ENCODE measurements around the gene CRACR2B. TPM values are rescaled to one million over a fixed set of nuclear protein-coding genes. Genes with fewer than 3 reads are reported as not detected.

The CRACR2B gene
- total and polyA plus RNA-seq, 2 of the 13 experiments (the other 11 are each of a cell fraction or from before 2014, with no cell fraction given) = 14.9 to 21.0 TPM

GRCh38 chr11:844693-845644 lies 17.2 kb downstream of the CRACR2B start (continued):
- no peak for TF ChIP-seq GATA4 (IDR thresholded peaks at IDR 0.05; ENCODE audit: borderline replicate concordance, low read depth)
- TF ChIP-seq ZEB1 (IDR thresholded peaks at IDR 0.05; ENCODE audit: insufficient replicate concordance, low read depth) = no peak
- no peak for TF ChIP-seq HMGA1 (CRISPR knock-in tag; conservative IDR thresholded peaks at IDR 0.05)
- TF ChIP-seq CBX5 (CRISPR knock-in tag; IDR thresholded peaks at IDR 0.05; ENCODE audit: borderline replicate concordance) = peak; percentile 40; the same call in 1 of the 2 replicates
- no peak for TF ChIP-seq FUBP1 (CRISPR knock-in tag; IDR thresholded peaks at IDR 0.05; ENCODE audit: borderline replicate concordance)
- no peak; the same call in 1 of the 2 replicates for TF ChIP-seq ETV5 (CRISPR knock-in tag; IDR thresholded peaks at IDR 0.05; ENCODE audit: borderline replicate concordance)
- TF ChIP-seq FOXO1 (CRISPR knock-in tag; IDR thresholded peaks at IDR 0.05) = no peak
- peak; percentile 94; the same call in 1 of the 2 replicates for TF ChIP-seq AKAP8 (CRISPR knock-in tag; IDR thresholded peaks at IDR 0.05)
- TF ChIP-seq IKZF5 (CRISPR knock-in tag; IDR thresholded peaks at IDR 0.05) = 0 out of 2 replicates have a peak, but pooled peaks have one; percentile 58
- no peak for TF ChIP-seq ZFP82 (CRISPR knock-in tag; IDR thresholded peaks at IDR 0.05; ENCODE audit: borderline replicate concordance)
- TF ChIP-seq ZNF562 (CRISPR knock-in tag; IDR thresholded peaks at IDR 0.05; ENCODE audit: borderline replicate concordance) = no peak
- no peak for TF ChIP-seq ZNF563 (CRISPR knock-in tag; IDR thresholded peaks at IDR 0.05)
- TF ChIP-seq ZNF121 (CRISPR knock-in tag; IDR thresholded peaks at IDR 0.05) = no peak
- 0 out of 2 replicates have a peak, but pooled peaks have one; percentile 20 for TF ChIP-seq ZNF430 (CRISPR knock-in tag; IDR thresholded peaks at IDR 0.05)
- TF ChIP-seq SNAPC2 (CRISPR knock-in tag; IDR thresholded peaks at IDR 0.05) = 0 out of 2 replicates have a peak, but pooled peaks have one; percentile 55
- no peak for TF ChIP-seq ZNF256 (CRISPR knock-in tag; conservative IDR thresholded peaks at IDR 0.05)
- no peak for TF ChIP-seq ZBTB8A (CRISPR knock-in tag; IDR thresholded peaks at IDR 0.05; ENCODE audit: borderline replicate concordance, low read depth)
- TF ChIP-seq ZBTB7B (CRISPR knock-in tag; IDR thresholded peaks at IDR 0.05) = peak; percentile 62; the same call in 1 of the 2 replicates
- TF ChIP-seq ZNF468 (CRISPR knock-in tag; IDR thresholded peaks at IDR 0.05) = no peak
- peak; percentile 41; the same call in 1 of the 2 replicates for TF ChIP-seq PHF20 (CRISPR knock-in tag; IDR thresholded peaks at IDR 0.05)
- no peak for TF ChIP-seq CENPX (CRISPR knock-in tag; IDR thresholded peaks at IDR 0.05)
- no peak for TF ChIP-seq NFYB (CRISPR knock-in tag; IDR thresholded peaks at IDR 0.05)
- TF ChIP-seq ZNF619 (CRISPR knock-in tag; IDR thresholded peaks at IDR 0.05) = no peak
- no peak for TF ChIP-seq SOX6 (IDR thresholded peaks at IDR 0.05)
- peak; percentile 11; the same call in 1 of the 2 replicates for TF ChIP-seq SOX6 (CRISPR knock-in tag; IDR thresholded peaks at IDR 0.05)
- peak; percentile 78 for TF ChIP-seq RFX3 (CRISPR knock-in tag; IDR thresholded peaks at IDR 0.05)
- TF ChIP-seq ZNF414 (CRISPR knock-in tag; IDR thresholded peaks at IDR 0.05) = peak; percentile 53; the same call in 1 of the 2 replicates

Measured in HepG2 (cell line).